Measurements from ENCODE around the gene ADAD2. TPM values are rescaled to one million over a fixed set of nuclear protein-coding genes. Genes with fewer than 3 reads are reported as not detected.

Gene ADAD2
- total RNA-seq, 1 donor from 2014 or later: not detected

Other genes starting within 250 kb of the ADAD2 start
- gene OSGIN1, start 237.9 kb upstream of the ADAD2 start, total RNA-seq: 0.31 TPM
- 1.9 TPM for gene NECAB2, start 222.9 kb upstream of the ADAD2 start, total RNA-seq
- not detected for gene SLC38A8, start 148.4 kb upstream of the ADAD2 start, total RNA-seq
- gene MBTPS1, start 74.2 kb upstream of the ADAD2 start, total RNA-seq: 78.1 TPM
- 165 TPM for gene HSDL1, start 46.0 kb upstream of the ADAD2 start, total RNA-seq
- 0.62 TPM for gene DNAAF1, start 45.8 kb upstream of the ADAD2 start, total RNA-seq
- gene TAF1C, start 4.1 kb upstream of the ADAD2 start, total RNA-seq: 14.3 TPM
- gene KCNG4, start 48.9 kb downstream of the ADAD2 start, total RNA-seq: not detected
- 0.62 TPM for gene WFDC1, start 103.7 kb downstream of the ADAD2 start, total RNA-seq
- gene ATP2C2, start 177.4 kb downstream of the ADAD2 start, total RNA-seq: 7.0 TPM